ENCODE results near the gene APH1B.

DNA sequence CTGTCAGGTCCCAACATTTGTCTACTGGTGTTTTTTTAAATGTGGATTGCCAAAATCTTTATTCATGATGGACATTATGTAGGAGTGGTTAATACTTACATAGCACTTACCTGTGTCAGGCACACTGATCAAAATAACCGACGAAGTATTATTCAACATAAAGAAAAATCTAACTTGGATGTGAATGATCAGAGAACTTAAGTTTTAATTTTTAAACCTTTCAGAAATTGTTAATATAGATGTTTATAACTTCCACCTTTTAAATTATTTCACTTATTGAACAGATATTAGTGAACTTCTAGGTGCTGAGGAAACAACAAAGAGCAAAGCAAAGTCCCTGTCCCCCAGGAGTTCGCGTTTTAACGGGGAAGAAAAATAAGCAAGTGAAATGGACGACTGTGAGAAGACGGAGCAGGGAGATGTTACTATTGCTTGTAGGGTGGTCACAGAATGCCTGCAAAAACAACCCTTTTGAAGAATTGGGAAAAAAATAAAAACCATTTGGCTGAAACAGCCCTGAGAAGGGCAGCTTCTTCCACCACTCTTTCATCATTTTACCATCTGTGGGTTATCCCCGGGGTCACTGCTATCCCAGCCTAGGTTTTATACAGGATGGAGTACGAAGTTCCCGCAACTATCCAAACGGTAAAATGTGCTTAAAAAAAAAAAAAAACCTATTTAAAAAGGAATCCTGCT lies 915 bp upstream of the APH1B start:
- TF ChIP-seq, protein P1, sequence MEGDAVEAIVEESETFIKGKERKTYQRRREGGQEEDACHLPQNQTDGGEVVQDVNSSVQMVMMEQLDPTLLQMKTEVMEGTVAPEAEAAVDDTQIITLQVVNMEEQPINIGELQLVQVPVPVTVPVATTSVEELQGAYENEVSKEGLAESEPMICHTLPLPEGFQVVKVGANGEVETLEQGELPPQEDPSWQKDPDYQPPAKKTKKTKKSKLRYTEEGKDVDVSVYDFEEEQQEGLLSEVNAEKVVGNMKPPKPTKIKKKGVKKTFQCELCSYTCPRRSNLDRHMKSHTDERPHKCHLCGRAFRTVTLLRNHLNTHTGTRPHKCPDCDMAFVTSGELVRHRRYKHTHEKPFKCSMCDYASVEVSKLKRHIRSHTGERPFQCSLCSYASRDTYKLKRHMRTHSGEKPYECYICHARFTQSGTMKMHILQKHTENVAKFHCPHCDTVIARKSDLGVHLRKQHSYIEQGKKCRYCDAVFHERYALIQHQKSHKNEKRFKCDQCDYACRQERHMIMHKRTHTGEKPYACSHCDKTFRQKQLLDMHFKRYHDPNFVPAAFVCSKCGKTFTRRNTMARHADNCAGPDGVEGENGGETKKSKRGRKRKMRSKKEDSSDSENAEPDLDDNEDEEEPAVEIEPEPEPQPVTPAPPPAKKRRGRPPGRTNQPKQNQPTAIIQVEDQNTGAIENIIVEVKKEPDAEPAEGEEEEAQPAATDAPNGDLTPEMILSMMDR (conservative IDR thresholded peaks at IDR 0.05), result no peak
- no peak for TF ChIP-seq EZH2 (IDR thresholded peaks at IDR 0.05; ENCODE audit: low read depth)
